ENCODE data around the gene OR1N1. TPM values are rescaled to one million over a fixed set of nuclear protein-coding genes. Genes with fewer than 3 reads are reported as not detected.

Gene OR1N1
- total RNA-seq, 1 experiment from 2014 or later = not detected

Other genes starting within 250 kb of the OR1N1 start
- gene PTGS1, start 156.3 kb downstream of the OR1N1 start, total RNA-seq (2014; rRNA removed; shearing (Covaris generic)) = 4.8 and 6.7 TPM in 2 replicates
- gene OR1J1, start 49.4 kb downstream of the OR1N1 start, total RNA-seq (2014; rRNA removed; shearing (Covaris generic)) = not detected in 2 replicates
- gene OR1J2, start 16.5 kb downstream of the OR1N1 start, total RNA-seq (2014; rRNA removed; shearing (Covaris generic)) = not detected in 2 replicates
- 0.10 TPM in 1 of 2 replicates, not detected in the other for gene OR1J4, start 8.2 kb downstream of the OR1N1 start, total RNA-seq (2014; rRNA removed; shearing (Covaris generic))
- not detected in 2 replicates for gene OR1N2, start 25.8 kb upstream of the OR1N1 start, total RNA-seq (2014; rRNA removed; shearing (Covaris generic))
- 0.25 TPM in 1 of 2 replicates, not detected in the other for gene OR1L8, start 56.1 kb upstream of the OR1N1 start, total RNA-seq (2014; rRNA removed; shearing (Covaris generic))
- gene OR1Q1, start 87.4 kb upstream of the OR1N1 start, total RNA-seq (2014; rRNA removed; shearing (Covaris generic)) = not detected in 2 replicates
- gene OR1B1, start 130.3 kb upstream of the OR1N1 start, total RNA-seq (2014; rRNA removed; shearing (Covaris generic)) = not detected in 2 replicates
- gene OR1L1, start 134.4 kb upstream of the OR1N1 start, total RNA-seq (2014; rRNA removed; shearing (Covaris generic)) = not detected in 2 replicates
- gene OR1L3, start 147.8 kb upstream of the OR1N1 start, total RNA-seq (2014; rRNA removed; shearing (Covaris generic)) = not detected in 2 replicates
- not detected in 2 replicates for gene OR1L4, start 196.7 kb upstream of the OR1N1 start, total RNA-seq (2014; rRNA removed; shearing (Covaris generic))
- gene OR1L6, start 215.0 kb upstream of the OR1N1 start, total RNA-seq (2014; rRNA removed; shearing (Covaris generic)) = not detected in 2 replicates